HAP-1 (cell line): ENCODE results near the gene RNF138.
"Not testable (repeated sequence)": the region's sequence is repeated elsewhere in the genome, so short reads cannot be mapped to it uniquely, and the experiment has no call there.

Source experiments
- DNase-seq, 2 experiments: peaks; one replicate each; pipeline ENCODE4 v3.0.0-alpha.2; 2016 to 2020; ENCODE audit warnings: low spot score in 2 of 2
- H3K27me3 ChIP-seq: fragments of 250-450 bp; sonication (Bioruptor Pico); 2 replicates; pipeline ENCODE4 v1.5.1; 2020; ENCODE audit warnings: low read depth, mild to moderate bottlenecking, moderate library complexity
- H3K36me3 ChIP-seq: fragments of 250-450 bp; sonication (Bioruptor Pico); replicated peaks from 2 replicates; pipeline ENCODE4 v1.5.1; 2020; ENCODE audit warnings: mild to moderate bottlenecking
- H3K4me1 ChIP-seq: fragments of 250-450 bp; sonication (Bioruptor Pico); 2 replicates; pipeline ENCODE4 v1.5.1; 2020; ENCODE audit warnings: mild to moderate bottlenecking
- H3K4me3 ChIP-seq: fragments of 250-450 bp; sonication (Bioruptor Pico); 2 replicates; pipeline ENCODE4 v1.5.1; 2020; ENCODE audit warnings: mild to moderate bottlenecking, moderate library complexity
- H3K9me3 ChIP-seq: fragments of 250-450 bp; sonication (Bioruptor Pico); 2 replicates; pipeline ENCODE4 v1.5.1; 2020; ENCODE audit warnings: mild to moderate bottlenecking, moderate library complexity
- in situ Hi-C: fragments of 300-500 bp; cut with MboI; formaldehyde crosslinking; loops from 3 replicates; pipeline ENCODE4 v1.14.3; 2020; ENCODE audit warnings: low sequenced_read_pairs, inconsistent platforms, mixed read lengths

Gene RNF138

GRCh38 chr18:32167980-32168730 lies 76.5 kb downstream of the RNF138 start:
- in situ Hi-C loops, result no loop called here

GRCh38 chr18:32173654-32174053 lies 82.0 kb downstream of the RNF138 start:
- Histone ChIP-seq H3K9me3 (no peaks in the 10 kb centered on the region), H3K36me3 (no peaks in the 10 kb centered on the region), H3K27me3 (no peaks in the 10 kb centered on the region), H3K4me3 (no peak overlapping the region), H3K4me1 (no peaks in the 10 kb centered on the region)
- in situ Hi-C loops, result no loop called here
- no peak for DNase-seq

More at GRCh38 chr18:32167980-32168730, 76.5 kb downstream of the RNF138 start:
- DNase-seq, result no peak
- Histone ChIP-seq H3K4me3 (no peak overlapping the region), H3K27me3 (no peaks in the 10 kb centered on the region), H3K4me1 (no peaks in the 10 kb centered on the region), H3K36me3 (no peaks in the 10 kb centered on the region), H3K9me3 (no peaks in the 10 kb centered on the region)

- DNase-seq, result no peak
Measured at GRCh38 chr18:32174719-32175118, 83.0 kb downstream of the RNF138 start.

GRCh38 chr18:32175265-32175664 lies 83.6 kb downstream of the RNF138 start:
- Histone ChIP-seq H3K4me1 (no peaks in the 10 kb centered on the region), H3K36me3 (no peaks in the 10 kb centered on the region), H3K27me3 (no peaks in the 10 kb centered on the region), H3K4me3 (no peak overlapping the region), H3K9me3 (no peaks in the 10 kb centered on the region)
- no peak for DNase-seq
- in situ Hi-C loops, result no loop called here

More at GRCh38 chr18:32174719-32175118, 83.0 kb downstream of the RNF138 start:
- in situ Hi-C loops, result no loop called here
- Histone ChIP-seq H3K36me3 (no peaks in the 10 kb centered on the region), H3K4me1 (no peaks in the 10 kb centered on the region), H3K27me3 (no peaks in the 10 kb centered on the region), H3K4me3 (no peak overlapping the region), H3K9me3 (no peaks in the 10 kb centered on the region)

GRCh38 chr18:32176745-32177144 lies 85.1 kb downstream of the RNF138 start:
- H3K4me3 ChIP-seq, H3K4me1 ChIP-seq, H3K36me3 ChIP-seq, DNase-seq, H3K9me3 ChIP-seq, H3K27me3 ChIP-seq, in situ Hi-C loops: not testable (repeated sequence)

- no peak overlapping the region for H3K4me3 ChIP-seq
- H3K27me3 ChIP-seq, result no peaks in the 10 kb centered on the region
- no peaks in the 10 kb centered on the region for H3K9me3 ChIP-seq
- H3K4me1 ChIP-seq, result no peaks in the 10 kb centered on the region
- H3K36me3 ChIP-seq, result no peaks in the 10 kb centered on the region
- DNase-seq, result no peak
- in situ Hi-C loops, result no loop called here
Measured at GRCh38 chr18:32177530-32177929, 85.9 kb downstream of the RNF138 start.
